Urinary bladder (tissue), 4 donors: ENCODE data around the gene SLC30A7. TPM values are rescaled to one million over a fixed set of nuclear protein-coding genes. Genes with fewer than 3 reads are reported as not detected.
A peak's percentile ranks its signal among the peaks of the same experiment; 100 is the strongest.

Experiments
- DNase-seq: peaks from one replicate; pipeline ENCODE4 v3.0.0-alpha.2; 2015; ENCODE audit errors: extremely low spot score
- H3K27ac ChIP-seq: one replicate; pipeline ENCODE4 v1.5.1; 2013; ENCODE audit warnings: low read depth, mild to moderate bottlenecking, moderate library complexity
- H3K36me3 ChIP-seq: one replicate; pipeline ENCODE4 v1.6.1; 2013; ENCODE audit warnings: mild to moderate bottlenecking, moderate library complexity; ENCODE audit not compliant: insufficient read depth
- H3K4me1 ChIP-seq: one replicate; pipeline ENCODE4 v1.6.1; 2013; ENCODE audit warnings: mild to moderate bottlenecking, moderate library complexity; ENCODE audit not compliant: insufficient read depth
- H3K4me3 ChIP-seq: one replicate; pipeline ENCODE4 v1.5.1; 2013; ENCODE audit warnings: low read depth, low read length
- WGBS: extraction: QIAGEN DNeasy Blood & Tissue Kit; methylation state at CpG from one replicate; pipeline ENCODE4 v1.1.7; 2013; 5-methylcytosine and 5-hydroxymethylcytosine counted together
- polyA plus RNA-seq: library from polyadenylated mRNA; stranded (reverse); fragments of 200-250 nt; gene quantifications from one replicate; pipeline ENCODE4 v1.2.3, GENCODE V29; 2013
- total RNA-seq: library from RNA; depleted of rRNA; stranded (reverse); fragments of >200 nt; gene quantifications from one replicate; pipeline ENCODE4 v1.2.3, GENCODE V29; 2014
- donor health status: healthy with polysubstance abuse.
- donor health status: healthy.

Gene SLC30A7
- total and polyA plus RNA-seq, 2 donors, result 4.0 to 50.2 TPM

- H3K36me3 ChIP-seq, result peaks cover 3% of the 10 kb centered on the region
- 80% methylated on average over 3 of the region's 3 CpGs for WGBS
- H3K27ac ChIP-seq, result no peak overlapping the region
- no peak for DNase-seq
- peaks cover 1% of the 10 kb centered on the region for H3K4me1 ChIP-seq
- no peak overlapping the region for H3K4me3 ChIP-seq
Measured at GRCh38 chr1:101022294-101022693, 126.4 kb downstream of the SLC30A7 start.

- Histone ChIP-seq H3K36me3 (no peaks in the 10 kb centered on the region), H3K27ac (peak overlapping the region; percentile 27), H3K4me1 (peaks cover 1% of the 10 kb centered on the region), H3K4me3 (peak overlapping the region; percentile 70)
- under 1% methylated on average over 9 of the region's 9 CpGs for WGBS
- DNase-seq, result no peak
Measured at GRCh38 chr1:101025283-101025656, 129.4 kb downstream of the SLC30A7 start.

- WGBS, result under 1% methylated on average over 37 of the region's 37 CpGs
- Histone ChIP-seq H3K4me3 (peak within 1 kb of the TSS; percentile 70), H3K4me1 (peaks cover 1% of the 10 kb centered on the region), H3K36me3 (no peaks in the 10 kb centered on the region), H3K27ac (peak within 1 kb of the TSS; percentile 69)
- DNase-seq, result peak; percentile 71
Measured at GRCh38 chr1:101025657-101026429, 130.0 kb downstream of the SLC30A7 start, which contains the start of gene DPH5. Gene DPH5, minus strand, starts transcription at chr1:101025784. Its CDS starts 341 bp downstream, at chr1:101025443.

GRCh38 chr1:101026430-101026788 lies 130.5 kb downstream of the SLC30A7 start:
- Histone ChIP-seq H3K4me3 (peak overlapping the region; percentile 70), H3K4me1 (peaks cover 1% of the 10 kb centered on the region), H3K36me3 (no peaks in the 10 kb centered on the region), H3K27ac (no peak overlapping the region)
- WGBS, result 52% methylated on average over 5 of the region's 5 CpGs
- DNase-seq, result no peak

- Histone ChIP-seq H3K4me1 (peaks cover 1% of the 10 kb centered on the region), H3K36me3 (no peaks in the 10 kb centered on the region), H3K4me3 (no peak overlapping the region), H3K27ac (no peak overlapping the region)
- WGBS, result 91% methylated on average over 6 of the region's 6 CpGs
- no peak for DNase-seq
Measured at GRCh38 chr1:101027194-101027772, 131.4 kb downstream of the SLC30A7 start.

- DNase-seq, result no peak
- Histone ChIP-seq H3K4me1 (peaks cover 1% of the 10 kb centered on the region), H3K36me3 (no peaks in the 10 kb centered on the region), H3K27ac (no peak overlapping the region), H3K4me3 (no peak overlapping the region)
- WGBS, result 61% methylated on average over 2 of the region's 2 CpGs
Measured at GRCh38 chr1:101028466-101028865, 132.6 kb downstream of the SLC30A7 start.

GRCh38 chr1:101029184-101029583 lies 133.3 kb downstream of the SLC30A7 start:
- 93% methylated on average over 1 of the region's 1 CpG for WGBS
- DNase-seq, result no peak
- Histone ChIP-seq H3K4me3 (no peak overlapping the region), H3K27ac (no peak overlapping the region), H3K4me1 (no peaks in the 10 kb centered on the region), H3K36me3 (no peaks in the 10 kb centered on the region)

- 88% methylated on average over 4 of the region's 4 CpGs for WGBS
- H3K4me1 ChIP-seq, result no peaks in the 10 kb centered on the region
- H3K4me3 ChIP-seq, result no peak overlapping the region
- no peak overlapping the region for H3K27ac ChIP-seq
- H3K36me3 ChIP-seq, result no peaks in the 10 kb centered on the region
- DNase-seq, result no peak
Measured at GRCh38 chr1:101030881-101031280, 135.0 kb downstream of the SLC30A7 start.

Other genes starting within 250 kb of the SLC30A7 start
- gene VCAM1, start 176.3 kb upstream of the SLC30A7 start, total RNA-seq, result 136 TPM
- gene VCAM1, start 176.3 kb upstream of the SLC30A7 start, polyA plus RNA-seq, result 13.2 TPM
- gene EXTL2, start 1.2 kb upstream of the SLC30A7 start, total RNA-seq, result 67.0 TPM
- gene EXTL2, start 1.2 kb upstream of the SLC30A7 start, polyA plus RNA-seq, result 12.9 TPM
- 36.4 TPM for gene DPH5, start 129.7 kb downstream of the SLC30A7 start, total RNA-seq
- gene DPH5, start 129.7 kb downstream of the SLC30A7 start, polyA plus RNA-seq, result 23.9 TPM